Activated CD4-positive, alpha-beta memory T cell treated with anti-CD3 and anti-CD28 coated beads for 36 hours (primary cell): Measurements from ENCODE around the gene RAD21L1. TPM values are rescaled to one million over a fixed set of nuclear protein-coding genes. Genes with fewer than 3 reads are reported as not detected.
A peak's percentile ranks its signal among the peaks of the same experiment; 100 is the strongest.
"Not testable (repeated sequence)": the region's sequence is repeated elsewhere in the genome, so short reads cannot be mapped to it uniquely, and the experiment has no call there.

Experiments used
- CTCF ChIA-PET: fragments of 350-600 bp; sonication (Branson Sonifier 250); formaldehyde crosslinking; loops from one replicate; lab custom pipeline; 2021; ENCODE audit warnings: antibody characterized with exemption, inconsistent platforms; lab: Charles Lee
- POLR2A ChIA-PET: fragments of 350-600 bp; sonication (Branson Sonifier 250); formaldehyde crosslinking; loops from one replicate; lab custom pipeline; 2021; ENCODE audit warnings: antibody characterized with exemption; lab: Charles Lee
- DNase-seq: peaks from one replicate; pipeline ENCODE4 v3.0.0-alpha.2; 2020
- H3K27ac Mint-ChIP-seq: one replicate; pipeline ENCODE4 v1.8.0; 2021; ENCODE audit warnings: mixed read lengths
- H3K27me3 Mint-ChIP-seq: one replicate; pipeline ENCODE4 v1.8.0; 2021; ENCODE audit warnings: mixed read lengths
- H3K36me3 Mint-ChIP-seq: one replicate; pipeline ENCODE4 v1.8.0; 2021; ENCODE audit warnings: mixed read lengths
- H3K4me1 Mint-ChIP-seq: one replicate; pipeline ENCODE4 v1.8.0; 2021; ENCODE audit warnings: low read depth, mixed read lengths
- H3K4me3 Mint-ChIP-seq: one replicate; pipeline ENCODE4 v1.8.0; 2021; ENCODE audit warnings: mild to moderate bottlenecking, mixed read lengths
- H3K9me3 Mint-ChIP-seq: one replicate; pipeline ENCODE4 v1.8.0; 2021; ENCODE audit warnings: mixed read lengths
- intact Hi-C: fragments of 100-400 bp; cut with micrococcal nuclease; formaldehyde crosslinking; loops from one replicate; pipeline ENCODE4 v1.15.1; 2023
- total RNA-seq, 2 experiments: library from RNA; stranded (reverse); gene quantifications; one replicate each; pipeline ENCODE4 v1.2.3, GENCODE V29; 2021

The RAD21L1 gene
- total RNA-seq, 2 experiments from 2014 or later, result not detected

DNA sequence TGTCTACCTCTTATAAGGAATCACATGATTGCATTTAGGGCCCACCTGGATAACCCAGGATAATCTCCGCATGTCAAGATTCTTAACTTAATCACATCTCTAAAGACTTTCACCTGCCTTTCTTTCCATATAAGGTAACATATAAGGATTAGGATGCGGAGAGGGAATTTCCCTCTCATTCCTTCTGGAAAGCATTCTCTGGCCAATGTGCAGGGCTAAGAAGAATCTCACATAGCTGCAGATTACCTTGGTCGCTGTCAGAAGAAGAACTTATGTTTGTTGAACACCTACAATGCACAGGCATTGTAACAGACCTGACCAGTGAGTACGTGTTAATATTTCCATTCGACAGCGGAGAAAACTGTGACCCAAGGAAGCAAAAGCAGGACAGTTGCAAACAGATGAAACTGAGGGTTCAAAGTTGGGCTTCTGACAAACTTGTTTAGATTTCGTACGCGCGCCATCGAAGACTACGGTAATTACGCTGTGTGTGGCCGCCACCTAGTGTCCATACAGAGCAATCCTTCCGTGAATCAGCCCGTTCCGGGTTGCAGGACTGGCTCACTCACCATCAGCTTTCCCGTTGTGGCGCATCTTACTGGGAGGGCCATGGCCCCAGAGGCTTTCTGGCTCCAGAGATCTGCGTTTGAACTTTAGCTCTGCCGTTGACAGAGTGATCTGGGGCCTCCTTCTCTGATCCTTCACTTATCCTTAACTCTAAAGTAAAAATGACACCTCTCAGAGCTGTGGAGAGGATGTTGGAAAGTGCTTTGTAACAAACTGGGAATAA lies 13.0 kb upstream of the RAD21L1 start:
- H3K36me3 Mint-ChIP-seq, result no peaks in the 10 kb centered on the region
- POLR2A ChIA-PET, result no interaction called here

DNA sequence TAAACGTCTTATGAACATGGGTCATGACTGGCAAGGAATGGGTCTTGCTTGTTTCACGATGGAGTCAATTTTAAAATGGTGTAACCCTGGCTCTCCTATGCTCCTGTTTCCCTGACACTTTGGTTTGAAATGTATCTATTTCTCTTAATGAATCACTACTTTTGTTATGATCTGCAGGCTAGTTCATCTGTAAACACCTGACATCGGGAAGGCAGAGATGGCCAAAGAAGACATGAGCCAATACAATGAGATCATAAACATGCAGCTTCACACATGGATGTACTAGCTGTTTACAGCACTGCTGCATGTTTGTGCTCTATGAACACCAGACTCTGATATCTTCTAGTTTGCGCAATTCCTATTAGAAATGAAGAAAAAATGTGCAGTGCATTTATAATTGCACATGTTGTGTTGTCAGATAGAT lies 11.0 kb upstream of the RAD21L1 start:
- intact Hi-C loops, result loop anchor here (2.0 to 10.0 kb wide), 3 partner anchors 90 to 242 kb away; partner anchors contain the start of gene FKBP1A
- ChIA-PET POLR2A (no interaction called here), CTCF (interaction anchor here (1.7 to 6.8 kb wide), 3 partner anchors 13 to 398 kb away, joined by 4 to 45 read pairs (median 19); no protein-coding TSS in a partner anchor)
- no peaks in the 10 kb centered on the region for H3K27me3 Mint-ChIP-seq
- DNase-seq, result no peak
- H3K9me3 Mint-ChIP-seq, result no peaks in the 10 kb centered on the region
- peak overlapping the region; percentile 17 for H3K4me3 Mint-ChIP-seq
- no peaks in the 10 kb centered on the region for H3K36me3 Mint-ChIP-seq
- H3K4me1 Mint-ChIP-seq, result peaks cover 33% of the 10 kb centered on the region
- H3K27ac Mint-ChIP-seq, result peak overlapping the region; percentile 84

More for the DNA sequence above, 13.0 kb upstream of the RAD21L1 start:
- DNase-seq, result peak; percentile 84
- CTCF ChIA-PET, result interaction anchor here (0.6 to 6.8 kb wide), 23 partner anchors 13 to 871 kb away, joined by 3 to 45 read pairs (median 5); partner anchors contain the start of genes PSMF1 and RAD21L1
- no peaks in the 10 kb centered on the region for H3K27me3 Mint-ChIP-seq
- H3K4me3 Mint-ChIP-seq, result no peak overlapping the region
- intact Hi-C loops, result loop anchor here (1.0 to 10.0 kb wide), 4 partner anchors 92 to 397 kb away; partner anchors contain the start of gene PSMF1
- H3K4me1 Mint-ChIP-seq, result peaks cover 33% of the 10 kb centered on the region
- H3K9me3 Mint-ChIP-seq, result no peaks in the 10 kb centered on the region
- H3K27ac Mint-ChIP-seq, result no peak overlapping the region

DNA sequence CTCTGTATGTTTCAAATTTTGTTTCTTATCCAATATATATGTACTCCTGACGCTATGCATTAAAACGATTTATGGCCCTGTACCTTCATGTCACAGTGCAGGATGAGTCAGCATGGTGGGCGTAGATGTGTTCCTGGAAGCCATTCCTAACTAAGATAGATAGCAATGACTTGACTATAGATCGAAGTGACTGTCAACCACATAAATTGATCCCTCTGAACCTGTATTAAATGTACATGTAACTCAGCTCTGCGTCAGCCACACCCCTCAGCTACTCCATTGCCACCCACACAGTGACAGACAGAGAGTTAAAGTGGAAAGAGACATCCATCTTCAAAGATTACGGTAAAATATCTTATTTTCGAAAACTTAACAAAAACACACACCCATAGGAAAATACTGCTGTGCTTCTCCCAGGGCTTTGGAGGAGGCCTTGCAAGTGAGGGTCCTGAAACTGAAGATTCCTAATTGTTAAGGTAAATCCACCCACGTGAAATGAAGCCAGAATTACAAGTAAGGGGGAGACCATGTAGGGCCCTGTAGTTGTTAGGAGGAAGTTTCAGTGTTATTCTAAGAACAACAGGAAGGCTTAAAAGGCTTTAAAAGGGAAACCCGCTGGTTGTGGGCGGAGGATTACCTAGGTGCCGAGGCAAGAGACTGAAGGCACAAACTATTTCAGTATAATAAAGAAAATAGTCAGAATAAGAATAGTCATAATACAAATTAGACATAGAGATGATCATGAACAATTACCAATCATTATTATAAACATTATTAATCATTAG lies 10.3 kb upstream of the RAD21L1 start:
- DNase-seq, result peak; percentile 87
- CTCF ChIA-PET, result interaction anchor here (1.7 to 2.9 kb wide), 3 partner anchors 12 to 398 kb away, joined by 4 to 19 read pairs (median 5); no protein-coding TSS in a partner anchor
- Mint-ChIP-seq H3K9me3 (no peaks in the 10 kb centered on the region), H3K27me3 (no peaks in the 10 kb centered on the region), H3K36me3 (no peaks in the 10 kb centered on the region), H3K4me3 (peak overlapping the region; percentile 54), H3K27ac (peak overlapping the region; percentile 84), H3K4me1 (peaks cover 33% of the 10 kb centered on the region)
- intact Hi-C loops, result loop anchor here (2.0 to 10.0 kb wide), 3 partner anchors 89 to 243 kb away; partner anchors contain the start of gene FKBP1A
- POLR2A ChIA-PET, result no interaction called here

- peak; percentile 17 for DNase-seq
- H3K4me1 Mint-ChIP-seq, result peaks cover 33% of the 10 kb centered on the region
- H3K4me3 Mint-ChIP-seq, H3K9me3 Mint-ChIP-seq, POLR2A ChIA-PET, H3K36me3 Mint-ChIP-seq, H3K27me3 Mint-ChIP-seq: not testable (repeated sequence)
- CTCF ChIA-PET, result interaction anchor here (1.8 kb wide), 1 partner anchor 108 kb away, joined by 5 read pairs; no protein-coding TSS in a partner anchor
- intact Hi-C loops, result loop anchor here (5.0 to 10.0 kb wide), 2 partner anchors 88 to 176 kb away; partner anchors contain the start of gene FKBP1A
- H3K27ac Mint-ChIP-seq, result peak overlapping the region; percentile 84
Observed at GRCh38 chr20:1216527-1217427, 9.1 kb upstream of the RAD21L1 start.

- H3K27me3 Mint-ChIP-seq, H3K4me3 Mint-ChIP-seq, H3K27ac Mint-ChIP-seq, intact Hi-C loops, CTCF ChIA-PET, H3K36me3 Mint-ChIP-seq, DNase-seq, H3K9me3 Mint-ChIP-seq, POLR2A ChIA-PET, H3K4me1 Mint-ChIP-seq: not testable (repeated sequence)
Observed at GRCh38 chr20:1222750-1223149, 3.1 kb upstream of the RAD21L1 start.

DNA sequence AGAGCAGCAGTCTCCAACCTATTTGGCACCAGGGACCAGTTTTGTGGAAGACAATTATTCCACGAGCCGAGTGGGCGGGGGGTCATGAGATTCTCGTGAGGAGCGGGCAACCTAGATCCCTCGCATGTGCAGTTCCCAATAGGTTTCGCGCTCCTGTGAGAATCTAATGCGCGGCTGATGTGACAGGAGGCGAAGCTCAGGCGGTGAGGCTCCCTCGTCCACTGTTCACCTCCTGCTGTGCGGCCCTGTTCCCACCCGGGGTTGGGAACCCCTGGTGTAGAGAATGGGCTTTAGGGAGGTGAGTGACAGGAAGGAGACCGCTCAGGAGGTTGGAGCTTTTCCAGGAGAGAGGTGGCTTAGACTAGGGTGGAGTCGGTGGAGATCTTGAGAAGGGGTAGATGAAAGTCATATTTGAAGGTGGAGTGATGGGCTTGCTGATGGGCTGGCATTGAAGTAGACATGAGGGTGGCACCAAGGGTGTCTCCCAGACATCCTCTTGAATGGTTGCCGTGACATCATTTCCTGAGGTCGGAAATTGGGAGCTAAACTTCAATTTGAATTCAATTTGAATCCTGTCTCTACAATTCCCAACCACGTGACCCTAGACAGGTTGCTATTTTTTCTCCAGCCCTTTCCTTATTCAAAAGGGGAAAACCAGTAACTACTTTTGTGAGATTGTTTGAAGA lies 1.5 kb upstream of the RAD21L1 start:
- CTCF ChIA-PET, result interaction anchor here (0.7 to 1.9 kb wide), 2 partner anchors 11 to 243 kb away, joined by 3 to 5 read pairs; no protein-coding TSS in a partner anchor
- intact Hi-C loops, result no loop called here
- Mint-ChIP-seq H3K27me3 (peaks cover 7% of the 10 kb centered on the region), H3K27ac (no peak overlapping the region), H3K36me3 (no peaks in the 10 kb centered on the region), H3K9me3 (peaks cover 9% of the 10 kb centered on the region), H3K4me1 (peaks cover 9% of the 10 kb centered on the region), H3K4me3 (no peak overlapping the region)
- POLR2A ChIA-PET, result no interaction called here
- DNase-seq, result no peak

GRCh38 chr20:1225263-1225782 lies 521 bp upstream of the RAD21L1 start:
- intact Hi-C loops, result loop anchor here (5.0 kb wide), 2 partner anchors 42 to 212 kb away; partner anchors contain the start of gene SNPH
- no peak for DNase-seq
- CTCF ChIA-PET, result interaction anchor here (1.4 to 1.9 kb wide), 2 partner anchors 12 to 41 kb away, joined by 5 read pairs; partner anchors contain the start of gene SNPH
- Mint-ChIP-seq H3K9me3 (peaks cover 9% of the 10 kb centered on the region), H3K4me3 (peak overlapping the region; percentile 73), H3K27me3 (peaks cover 13% of the 10 kb centered on the region), H3K36me3 (no peaks in the 10 kb centered on the region), H3K4me1 (peaks cover 9% of the 10 kb centered on the region), H3K27ac (no peak overlapping the region)
- POLR2A ChIA-PET, result no interaction called here

DNA sequence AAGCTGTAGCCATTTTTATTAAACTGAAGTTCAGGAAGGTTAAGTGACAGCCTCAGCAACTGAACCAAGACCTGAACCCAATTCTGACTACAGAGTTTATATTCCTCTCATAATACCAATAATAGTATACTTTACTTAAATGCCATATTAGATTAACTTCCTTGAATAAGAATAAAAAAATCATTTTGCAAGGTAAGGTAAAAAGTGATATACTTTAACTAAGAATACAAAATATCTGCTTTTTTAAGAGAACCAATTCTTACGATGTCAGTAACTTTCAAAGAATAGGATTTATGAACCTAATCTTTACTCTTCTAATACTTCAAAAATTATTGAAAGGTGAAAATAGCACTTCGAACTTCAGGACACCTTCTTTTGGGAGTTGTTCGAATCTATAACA lies 3.7 kb downstream of the RAD21L1 start:
- ChIA-PET CTCF (interaction anchor here (0.8 to 1.7 kb wide), 2 partner anchors 16 to 236 kb away, joined by 3 to 6 read pairs; no protein-coding TSS in a partner anchor), POLR2A (no interaction called here)
- Mint-ChIP-seq H3K27ac (no peak overlapping the region), H3K36me3 (no peaks in the 10 kb centered on the region), H3K27me3 (peaks cover 17% of the 10 kb centered on the region), H3K4me3 (no peak overlapping the region), H3K9me3 (no peaks in the 10 kb centered on the region), H3K4me1 (peaks cover 9% of the 10 kb centered on the region)
- DNase-seq, result no peak
- intact Hi-C loops, result loop anchor here (5.0 kb wide), 2 partner anchors 38 to 208 kb away; partner anchors contain the start of gene SNPH

- intact Hi-C loops, result no loop called here
- Mint-ChIP-seq H3K36me3 (no peaks in the 10 kb centered on the region), H3K27me3 (peaks cover 17% of the 10 kb centered on the region), H3K27ac (no peak overlapping the region), H3K4me3 (no peak overlapping the region), H3K9me3 (no peaks in the 10 kb centered on the region), H3K4me1 (no peaks in the 10 kb centered on the region)
- CTCF ChIA-PET, result no interaction called here
- no peak for DNase-seq
- POLR2A ChIA-PET, result no interaction called here
Observed at GRCh38 chr20:1232286-1233111, 6.7 kb downstream of the RAD21L1 start.

GRCh38 chr20:1240549-1240948 lies 14.7 kb downstream of the RAD21L1 start:
- ChIA-PET POLR2A (no interaction called here), CTCF (interaction anchor here (1.3 kb wide), 1 partner anchor 196 kb away, joined by 3 read pairs; no protein-coding TSS in a partner anchor)
- no peak overlapping the region for H3K4me3 Mint-ChIP-seq
- intact Hi-C loops, result no loop called here
- peaks cover 9% of the 10 kb centered on the region for H3K27me3 Mint-ChIP-seq
- H3K9me3 Mint-ChIP-seq, result no peaks in the 10 kb centered on the region
- no peak overlapping the region for H3K27ac Mint-ChIP-seq
- H3K4me1 Mint-ChIP-seq, result no peaks in the 10 kb centered on the region
- no peaks in the 10 kb centered on the region for H3K36me3 Mint-ChIP-seq
- no peak for DNase-seq
